ENCODE measurements around the gene TTLL8.

The TTLL8 gene

DNA sequence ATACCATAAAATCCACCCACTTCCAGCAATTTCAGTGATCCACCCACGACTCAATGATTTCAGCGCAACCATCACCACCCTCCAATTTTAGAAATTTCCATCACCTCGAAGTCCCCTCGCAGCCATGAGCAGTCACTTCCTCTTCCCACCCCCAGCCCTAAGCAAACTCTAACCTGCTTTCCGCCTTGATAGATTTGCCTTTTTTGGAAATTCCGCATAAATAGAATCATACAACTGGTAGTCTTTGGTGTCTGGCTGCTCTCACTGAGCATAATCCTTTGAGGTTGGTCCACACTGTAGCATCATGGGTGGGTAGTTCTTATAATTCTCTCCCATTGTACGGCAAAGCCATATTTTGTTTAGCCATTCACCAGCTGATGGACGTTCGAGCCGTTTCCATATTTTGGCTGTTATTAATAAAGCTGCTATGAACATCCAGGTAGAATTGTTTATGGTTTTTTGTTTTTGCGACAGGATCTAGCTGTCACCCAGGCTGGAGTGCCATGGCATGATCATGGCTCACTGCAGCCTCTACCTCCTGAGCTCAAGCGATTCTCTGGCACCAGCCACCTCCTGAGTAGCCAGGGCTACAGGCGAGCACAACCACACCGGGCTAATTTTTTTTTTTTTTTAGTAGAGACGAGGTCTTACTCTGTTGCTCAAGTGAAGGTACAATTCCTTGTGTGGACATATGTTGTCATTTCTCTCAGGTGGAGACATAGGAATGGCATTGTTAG, 81.5 kb downstream of the TTLL8 start:
- no peak for DNase-seq

DNA sequence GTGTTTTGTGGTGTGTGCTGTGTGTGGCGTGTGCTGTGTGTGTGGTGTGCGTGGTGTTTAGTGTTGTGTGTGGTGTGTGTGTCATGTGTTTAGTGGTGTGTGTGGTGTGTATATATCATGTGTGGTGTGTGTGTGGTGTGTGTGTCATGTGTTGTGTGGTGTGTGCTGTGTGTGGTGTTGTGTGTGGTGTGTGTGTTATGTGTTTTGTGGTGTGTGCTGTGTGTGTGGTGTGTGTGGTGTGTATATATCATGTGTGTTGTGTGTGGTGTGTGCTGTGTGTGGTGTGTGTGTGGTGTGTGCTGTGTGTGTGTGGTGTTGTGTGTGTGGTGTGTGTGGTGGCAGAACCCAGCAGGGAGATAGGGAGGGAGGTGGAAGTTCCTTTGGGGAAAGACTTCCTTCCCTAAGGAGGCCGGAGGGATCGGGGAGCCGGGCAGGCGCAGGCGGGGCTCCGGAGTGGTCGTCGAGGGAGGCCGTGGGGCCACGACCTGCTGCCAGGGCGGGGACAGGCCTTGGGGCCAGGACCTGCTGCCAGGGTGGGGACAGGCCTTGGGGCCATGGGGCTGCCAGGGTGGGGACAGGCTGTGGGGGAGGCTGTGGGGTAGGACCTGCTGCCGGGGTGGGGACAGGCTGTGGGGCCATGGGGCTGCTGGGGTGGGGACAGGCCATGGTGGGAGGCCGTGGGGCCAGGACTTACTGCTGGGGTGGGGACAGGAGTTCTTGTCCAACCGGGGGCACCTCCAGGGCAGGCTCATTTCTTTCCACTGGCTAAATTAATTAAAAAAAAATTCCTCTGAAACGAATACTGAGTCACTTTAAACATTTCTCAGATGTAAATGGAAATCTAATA, 82.3 kb downstream of the TTLL8 start:
- DNase-seq, result no peak

GRCh38 chr22:49973018-49973961, 84.8 kb downstream of the TTLL8 start:
- no peak for DNase-seq

- no peak for DNase-seq
Observed at GRCh38 chr22:49972163-49973017, 85.7 kb downstream of the TTLL8 start.

DNA sequence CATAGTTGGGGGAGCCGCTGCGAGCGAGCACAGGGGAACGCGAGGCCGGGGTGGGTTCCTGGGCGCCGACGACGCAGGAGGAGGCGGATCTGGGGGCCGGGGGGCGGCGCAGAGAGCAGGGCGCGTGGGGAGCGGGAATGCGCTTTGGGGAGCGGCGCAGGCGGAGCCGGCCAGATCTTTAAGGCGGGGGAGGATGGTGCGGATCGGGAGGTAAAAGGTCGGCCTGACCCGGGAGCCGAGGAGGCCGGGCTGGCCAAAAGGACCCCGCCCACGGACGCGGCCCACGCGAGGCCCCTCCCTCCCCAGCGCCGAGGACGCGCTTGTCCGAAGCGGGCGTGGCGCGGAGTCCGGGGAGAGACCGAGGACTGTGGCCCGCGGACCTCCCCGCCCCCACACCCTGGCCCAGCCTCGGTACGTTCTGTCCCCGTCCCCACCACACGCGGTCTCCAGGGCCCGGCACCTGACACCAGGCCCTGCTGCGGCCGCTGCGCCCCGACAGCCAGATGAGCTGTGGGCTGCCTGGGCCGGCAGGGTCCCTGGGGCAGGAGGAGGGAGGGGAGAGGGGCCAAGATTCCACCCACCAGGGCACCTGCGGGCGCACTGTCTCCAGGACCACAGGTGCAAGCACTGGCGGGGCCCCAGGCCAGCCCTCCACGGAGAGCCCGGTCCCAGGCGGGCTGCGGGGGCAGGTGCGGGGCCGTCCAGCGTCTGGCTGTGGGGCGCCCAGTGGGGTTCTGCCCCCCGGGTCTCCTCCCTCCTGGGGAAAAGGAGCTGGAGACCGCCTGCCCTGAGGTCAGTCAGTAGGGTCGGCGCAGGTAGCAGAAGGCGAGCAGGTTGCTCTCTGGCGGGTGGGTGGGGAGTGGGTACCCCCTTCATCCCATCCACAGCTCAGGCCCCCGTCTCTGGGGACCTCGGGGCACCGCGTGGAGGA, 86.6 kb downstream of the TTLL8 start:
- peak in 1 of 2 donors; percentile 81 for DNase-seq

DNA sequence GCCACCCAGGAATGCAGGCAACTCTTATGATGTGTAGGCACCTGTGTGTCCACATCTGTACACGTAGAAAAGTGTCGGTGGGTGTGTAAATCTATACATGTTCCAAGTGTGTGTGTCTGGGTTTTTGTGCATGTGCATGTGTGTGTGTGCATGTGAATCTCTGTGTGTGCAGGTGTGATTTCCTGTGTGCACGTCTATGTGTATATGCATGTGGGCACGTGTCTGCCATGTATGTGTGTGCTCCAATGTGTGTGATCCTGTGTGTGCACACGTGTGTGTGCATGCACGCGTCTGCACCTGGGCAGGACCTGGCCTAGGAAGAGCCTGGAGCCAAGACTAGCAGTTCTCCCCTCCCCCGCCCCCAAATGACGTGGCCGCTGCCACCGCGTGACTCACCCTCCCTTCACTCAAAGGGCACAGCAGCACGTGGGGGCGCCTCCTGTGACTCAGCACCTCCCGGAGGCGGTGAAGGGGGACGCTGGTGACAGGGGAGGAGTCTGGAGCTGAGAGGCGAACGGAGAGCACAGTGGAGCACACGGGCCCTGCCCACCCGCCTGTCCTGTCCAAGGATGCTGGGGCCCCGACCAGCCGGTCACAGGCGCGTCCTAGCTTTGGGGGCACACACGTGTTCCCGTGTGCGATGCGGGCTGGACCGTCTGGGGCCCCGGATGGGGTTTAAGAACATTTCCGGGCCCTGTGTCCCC, 87.4 kb downstream of the TTLL8 start:
- peak; percentile 87 to 98 for DNase-seq

DNA sequence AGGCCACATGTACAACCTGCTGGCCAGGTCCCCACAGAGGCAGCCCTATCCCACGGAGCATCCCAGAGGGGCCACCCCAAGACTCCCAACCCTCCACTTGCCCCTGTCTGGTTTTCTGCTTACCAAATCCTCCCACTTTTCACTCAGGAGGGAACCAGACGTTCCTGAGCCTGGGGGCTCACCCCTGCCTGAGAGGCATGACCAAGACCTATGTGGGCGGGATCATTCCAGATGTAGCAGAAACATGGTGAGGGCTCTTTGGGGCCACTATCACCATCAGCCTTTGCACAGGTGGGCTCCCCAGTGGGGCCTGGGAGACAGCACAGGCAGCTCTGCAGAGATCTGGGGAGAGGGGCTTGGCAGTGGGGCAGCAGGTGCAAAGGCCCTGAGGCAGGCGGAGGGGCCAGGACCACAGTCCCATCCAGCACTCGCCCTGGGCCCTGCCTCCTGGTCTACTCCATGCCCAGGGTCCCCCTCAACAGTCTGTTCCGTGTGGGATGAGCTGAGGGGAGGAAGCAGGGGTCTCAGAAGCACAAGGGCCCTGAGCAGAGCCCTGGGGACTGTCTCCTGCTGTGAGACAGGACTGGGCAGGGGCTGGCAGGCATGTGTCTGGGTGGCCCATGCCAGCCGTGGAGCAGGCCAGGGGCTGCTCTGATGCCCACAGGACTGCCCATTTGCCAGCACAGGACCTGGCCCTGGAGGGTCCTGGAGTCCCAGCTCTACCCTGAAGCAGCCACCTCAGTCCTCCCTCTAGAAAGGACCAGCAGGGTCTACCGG, 88.2 kb downstream of the TTLL8 start:
- no peak for DNase-seq

- DNase-seq, result no peak
Observed at GRCh38 chr22:49968831-49969661, 89.1 kb downstream of the TTLL8 start.

All from bone marrow (tissue), 2 donors.